Kidney (tissue), 14 donors: ENCODE measurements around the gene CBLN3. TPM values are rescaled to one million over a fixed set of nuclear protein-coding genes. Genes with fewer than 3 reads are reported as not detected.
A peak's percentile ranks its signal among the peaks of the same experiment; 100 is the strongest.

Experiments used
- DNase-seq, 5 donors: peaks; one replicate each; pipeline ENCODE4 v3.0.0-alpha.2; 2013 to 2020
- FAIRE-seq: peaks from 2 replicates; lab custom pipeline; 2012; peaks lifted over from hg19 to GRCh38; lab: Jason Lieb, UNC
- H3K27ac ChIP-seq, 2 donors: one replicate each; pipeline ENCODE4 v1.7.0; 2013; ENCODE audit warnings: low read depth in 2 of 2, low read length in 2 of 2, inconsistent platforms in 1 of 2
- H3K27me3 ChIP-seq: one replicate; pipeline ENCODE4 v1.7.1; 2013; ENCODE audit warnings: low read length, inconsistent platforms; ENCODE audit not compliant: control insufficient read depth, insufficient read depth
- H3K36me3 ChIP-seq, 3 donors: one replicate each; pipeline versions ENCODE4 v1.7.0 to v1.7.1; 2013; ENCODE audit warnings: low read length in 3 of 3, control low read depth in 1 of 3, inconsistent platforms in 1 of 3; ENCODE audit not compliant: insufficient read depth in 3 of 3, control insufficient read depth in 2 of 3
- H3K4me1 ChIP-seq, 3 donors: one replicate each; pipeline versions ENCODE4 v1.7.0 to v1.7.1; 2013; ENCODE audit warnings: low read length in 3 of 3, inconsistent platforms in 1 of 3, low read depth in 1 of 3; ENCODE audit not compliant: control insufficient read depth in 2 of 3, insufficient read depth in 2 of 3
- H3K4me3 ChIP-seq, 3 donors: one replicate each; pipeline versions ENCODE4 v1.7.0 to v1.8.1; 2013; ENCODE audit warnings: low read length in 3 of 3, control low read depth in 1 of 3, inconsistent platforms in 1 of 3
- H3K9ac ChIP-seq, 3 donors: one replicate each; pipeline versions ENCODE4 v1.7.0 to v1.7.1; 2013; ENCODE audit warnings: low read length in 3 of 3, control low read depth in 1 of 3, inconsistent platforms in 1 of 3
- H3K9me3 ChIP-seq, 3 donors: one replicate each; pipeline versions ENCODE4 v1.7.0 to v1.7.1; 2013; ENCODE audit warnings: low read length in 3 of 3, control low read depth in 1 of 3, inconsistent platforms in 1 of 3; ENCODE audit not compliant: control insufficient read depth in 2 of 3, insufficient read depth in 1 of 3
- CTCF ChIP-seq: IDR thresholded peaks from 3 replicates; pipeline ENCODE4 v1.5.1; 2012; ENCODE audit warnings: mild to moderate bottlenecking, moderate library complexity, borderline replicate concordance; ENCODE audit not compliant: insufficient read depth; ENCODE audit errors: extremely low read depth
- intact Hi-C: fragments of 100-400 bp; cut with DNase I; formaldehyde crosslinking; loops from one replicate; pipeline ENCODE4 v1.11.1; 2022
- polyA plus RNA-seq: library from polyadenylated mRNA; stranded (reverse); fragments of 350-450 nt; fragmentation: Illumina TruSeq; extraction: RNeasy Lipid Tissue Mini Kit (QIAGEN cat#74804); gene quantifications from one replicate; pipeline ENCODE4 v1.2.3, GENCODE V29; 2014; ENCODE audit warnings: low read depth, low replicate concordance; ENCODE audit not compliant: insufficient read depth
- total RNA-seq: library from RNA; stranded (reverse); fragmentation: NEBNext Ultra II Directional; extraction: Animal tissue kit (Norgen Biotek cat#: 25700); gene quantifications from one replicate; pipeline ENCODE4 v1.2.1, GENCODE V29; 2021
- donor health status: control.
- donor health status: control.
- donor health status: control.
- donor health status: control.
- donor health status: control.
- donor health status: DM: yes; HTN: yes; CAD: no.
- donor health status: Normal renal cell carcinoma (clear cell type).

CBLN3 gene
- total and polyA plus RNA-seq, 2 donors from 2014 or later, result 1.3 to 2.6 TPM

- Histone ChIP-seq H3K27ac (no peak overlapping the region), H3K36me3 (no peaks in the 10 kb centered on the region), H3K4me1 (no peaks in the 10 kb centered on the region), H3K4me3 (no peak overlapping the region), H3K9me3 (no peaks in the 10 kb centered on the region), H3K9ac (no peak overlapping the region), H3K27me3 (no peaks in the 10 kb centered on the region)
- intact Hi-C loops, result no loop called here
- DNase-seq, result no peak
- no peak for FAIRE-seq
- TF ChIP-seq CTCF, result no peak
Observed at GRCh38 chr14:24384169-24384568, 45.3 kb downstream of the CBLN3 start.

- Histone ChIP-seq H3K36me3 (peaks cover 0 to 2% (median 0%) of the 10 kb centered on the region in 3 donors), H3K27ac (no peak overlapping the region), H3K27me3 (no peaks in the 10 kb centered on the region), H3K9ac (no peak overlapping the region), H3K4me1 (no peaks in the 10 kb centered on the region), H3K9me3 (no peaks in the 10 kb centered on the region), H3K4me3 (no peak overlapping the region)
- peak in 3 of 5 donors; percentile 82 to 88 (median 83) for DNase-seq
- intact Hi-C loops, result no loop called here
- FAIRE-seq, result no peak
- no peak for TF ChIP-seq CTCF
Observed at GRCh38 chr14:24382064-24382371, 47.5 kb downstream of the CBLN3 start.

- Histone ChIP-seq H3K4me3 (no peak overlapping the region), H3K4me1 (no peaks in the 10 kb centered on the region), H3K9me3 (no peaks in the 10 kb centered on the region), H3K27ac (no peak overlapping the region), H3K36me3 (peaks cover 0 to 2% (median 0%) of the 10 kb centered on the region in 3 donors), H3K27me3 (no peaks in the 10 kb centered on the region), H3K9ac (no peak overlapping the region)
- intact Hi-C loops, result no loop called here
- DNase-seq (peak in 1 of 5 donors; percentile 63), FAIRE-seq (no peak)
- no peak for TF ChIP-seq CTCF
Observed at GRCh38 chr14:24381363-24382063, 48.0 kb downstream of the CBLN3 start.
